Brain microvascular endothelial cell (primary cell): ENCODE measurements around the gene EMP2.

Source experiments
- DNase-seq: peaks from one replicate; pipeline ENCODE4 v3.0.0-alpha.2; 2020
- H3K27ac ChIP-seq: fragments of 250-450 bp; sonication (Bioruptor Pico); 2 replicates; pipeline ENCODE4 v1.5.1; 2020; ENCODE audit warnings: mild to moderate bottlenecking, moderate library complexity
- H3K27me3 ChIP-seq: fragments of 250-450 bp; sonication (Bioruptor Pico); replicated peaks from 2 replicates; pipeline ENCODE4 v1.5.1; 2020; ENCODE audit warnings: mild to moderate bottlenecking
- H3K36me3 ChIP-seq: fragments of 250-450 bp; sonication (Bioruptor Pico); replicated peaks from 2 replicates; pipeline ENCODE4 v1.5.1; 2020; ENCODE audit warnings: mild to moderate bottlenecking
- H3K4me3 ChIP-seq: 2 replicates; pipeline ENCODE4 v1.5.1; 2011; ENCODE audit warnings: low read depth, mild to moderate bottlenecking, control low read depth, low read length, moderate library complexity
- CTCF ChIP-seq: IDR thresholded peaks from 2 replicates; pipeline ENCODE4 v1.5.1; 2011; ENCODE audit warnings: low read depth, mild to moderate bottlenecking, moderate library complexity, low read length, control low read depth, inconsistent platforms; ENCODE audit errors: missing control alignments
- in situ Hi-C: cut with HindIII; loops from 2 replicates; pipeline ENCODE4 v1.10.0; 2017; ENCODE audit warnings: low sequenced_read_pairs, low pct_ligation_motif_present

The EMP2 gene

GRCh38 chr16:10520869-10521578, 59.4 kb downstream of the EMP2 start:
- Histone ChIP-seq H3K27ac (no peak overlapping the region), H3K36me3 (no peaks in the 10 kb centered on the region), H3K4me3 (no peak overlapping the region), H3K27me3 (no peaks in the 10 kb centered on the region)
- no peak for TF ChIP-seq CTCF
- in situ Hi-C loops = no loop called here
- DNase-seq = no peak

GRCh38 chr16:10519929-10520868, 60.2 kb downstream of the EMP2 start:
- no peak for DNase-seq
- Histone ChIP-seq H3K27ac (no peak overlapping the region), H3K36me3 (no peaks in the 10 kb centered on the region), H3K4me3 (no peak overlapping the region), H3K27me3 (no peaks in the 10 kb centered on the region)
- no peak for TF ChIP-seq CTCF
- in situ Hi-C loops = no loop called here

GRCh38 chr16:10519297-10519696, 61.1 kb downstream of the EMP2 start:
- in situ Hi-C loops = no loop called here
- no peak for DNase-seq
- H3K4me3 ChIP-seq = no peak overlapping the region
- no peak for TF ChIP-seq CTCF
- H3K27ac ChIP-seq = no peak overlapping the region
- no peaks in the 10 kb centered on the region for H3K27me3 ChIP-seq
- no peaks in the 10 kb centered on the region for H3K36me3 ChIP-seq

GRCh38 chr16:10518479-10519041, 61.8 kb downstream of the EMP2 start:
- H3K27ac ChIP-seq = no peak overlapping the region
- H3K36me3 ChIP-seq = no peaks in the 10 kb centered on the region
- in situ Hi-C loops = no loop called here
- H3K4me3 ChIP-seq = no peak overlapping the region
- DNase-seq = no peak
- H3K27me3 ChIP-seq = no peaks in the 10 kb centered on the region
- TF ChIP-seq CTCF = no peak

- no peaks in the 10 kb centered on the region for H3K36me3 ChIP-seq
- no peaks in the 10 kb centered on the region for H3K27me3 ChIP-seq
- no peak overlapping the region for H3K27ac ChIP-seq
- no peak for TF ChIP-seq CTCF
- no peak for DNase-seq
- no peak overlapping the region for H3K4me3 ChIP-seq
- in situ Hi-C loops = no loop called here
Observed at GRCh38 chr16:10517868-10518267, 62.5 kb downstream of the EMP2 start.
